ENCODE measurements around the gene MLXIPL. TPM values are rescaled to one million over a fixed set of nuclear protein-coding genes. Genes with fewer than 3 reads are reported as not detected.

Gene MLXIPL
- total and polyA plus RNA-seq, 2 of the 8 experiments (the other 6 are each of a cell fraction or from before 2014, with no cell fraction given): 9.4 to 10.6 TPM

DNA sequence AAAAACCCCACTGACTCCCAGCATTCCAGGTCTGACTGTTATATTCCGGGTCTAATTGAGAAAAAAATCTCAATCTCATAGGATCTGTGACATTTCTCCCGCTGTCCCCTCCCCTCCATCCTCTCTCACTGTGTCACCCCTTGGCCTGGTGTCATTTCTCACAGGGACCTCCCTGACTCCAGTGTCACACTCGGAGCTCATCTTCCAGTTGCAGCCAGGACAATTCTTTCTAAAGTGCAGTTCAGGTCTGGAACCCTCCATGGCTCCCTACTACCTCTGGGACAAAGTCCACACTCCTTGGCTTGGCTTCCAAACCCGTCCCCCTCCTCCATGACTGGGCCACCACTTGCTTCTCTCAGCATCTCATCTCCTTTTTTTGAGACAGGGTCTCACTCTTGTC is 14.2 kb downstream of the MLXIPL start:
- H3K23ac ChIP-seq (ENCODE audit: insufficient read length): no peak overlapping the region
- CTCF ChIA-PET (ENCODE audit: partially characterized antibody): interaction anchor here (0.5 to 17.4 kb wide), 11 partner anchors 14 to 119 kb away, joined by 3 to 136 read pairs (median 17); partner anchors contain the start of gene VPS37D
- no peak overlapping the region for H3K4me3 ChIP-seq (ENCODE audit: extremely low read depth in 1 of 4, insufficient read depth in 2 of 4, low read depth in 3 of 4, low read length in 4 of 4)
- H3K9me3 ChIP-seq (ENCODE audit: insufficient read depth in 2 of 2, low read depth in 1 of 2, low read length in 1 of 2): no peaks in the 10 kb centered on the region
- no peak overlapping the region for H3K18ac ChIP-seq (ENCODE audit: extremely low read depth, low read length)
- FAIRE-seq (no peak), DNase-seq (ENCODE audit: low read depth in 1 of 2, low spot score in 2 of 2) (no peak)
- H2BK15ac ChIP-seq (ENCODE audit: low read length): no peak overlapping the region
- H4K20me1 ChIP-seq (replicated peaks in 1 of 2; ENCODE audit: control insufficient read depth in 1 of 2, insufficient read depth in 2 of 2, low read length in 2 of 2): peaks cover 0 to 9% of the 10 kb centered on the region in 2 experiments
- H3K56ac ChIP-seq (replicated peaks; ENCODE audit: insufficient read length, low read depth, low read length): no peak overlapping the region
- no peak overlapping the region for H2BK12ac ChIP-seq (ENCODE audit: low read depth, low read length)
- H4K91ac ChIP-seq (replicated peaks; ENCODE audit: insufficient read length, low read length): no peak overlapping the region
- H3K79me2 ChIP-seq (ENCODE audit: control insufficient read depth in 1 of 2, insufficient read depth in 2 of 2, low read length in 2 of 2): no peaks in the 10 kb centered on the region
- no peak overlapping the region for H3K4ac ChIP-seq (replicated peaks; ENCODE audit: insufficient read length, low read depth, low read length)
- no peak overlapping the region for H3K9ac ChIP-seq (replicated peaks in 1 of 4; ENCODE audit: extremely low read depth in 1 of 4, low read depth in 3 of 4, low read length in 3 of 4)
- H3K36me3 ChIP-seq (ENCODE audit: control insufficient read depth in 2 of 4, insufficient read depth in 4 of 4, low read length in 3 of 4): no peaks in the 10 kb centered on the region
- no peak overlapping the region for H2BK20ac ChIP-seq (ENCODE audit: low read length)
- no peak overlapping the region for H4K5ac ChIP-seq (ENCODE audit: insufficient read length, low read depth, low read length)
- no peaks in the 10 kb centered on the region; the same call in 1 of the 2 replicates for H3K23me2 ChIP-seq (ENCODE audit: low read depth, low read length)
- H2BK5ac ChIP-seq (ENCODE audit: low read depth, low read length): no peak overlapping the region
- H2AK5ac ChIP-seq (ENCODE audit: low read depth, low read length): no peak overlapping the region
- H3K4me2 ChIP-seq (ENCODE audit: insufficient read depth in 1 of 2, low read depth in 2 of 2, low read length in 2 of 2): no peak overlapping the region
- no peak overlapping the region for H2AFZ ChIP-seq (ENCODE audit: low read length)
- no peak overlapping the region for H2BK120ac ChIP-seq (replicated peaks; ENCODE audit: low read depth, low read length)
- no peaks in the 10 kb centered on the region; a peak in 1 of 7 replicates for H3K27me3 ChIP-seq (replicated peaks in 1 of 4; ENCODE audit: control insufficient read depth in 3 of 4, extremely low read depth in 1 of 4, insufficient read depth in 3 of 4, low read length in 3 of 4)
- 89% methylated on average over 4 of the region's 4 CpGs; no CpG with 5 or more reads in 1 of the 2 experiments for WGBS, 2 experiments (ENCODE audit: extremely low coverage in 1 of 2, insufficient coverage in 1 of 2, insufficient read length in 1 of 2, insufficient replicate concordance in 2 of 2, low coverage in 1 of 2, low lambda C conversion rate in 2 of 2, missing lambda C conversion rate in 1 of 2)
- H3K27ac ChIP-seq (ENCODE audit: low read depth, low read length): no peak overlapping the region
- H4K8ac ChIP-seq (ENCODE audit: extremely low read depth, insufficient read depth, low read length): no peak overlapping the region
- POLR2A ChIA-PET (ENCODE audit: partially characterized antibody): interaction anchor here (4.5 kb wide), 1 partner anchor 12 kb away, joined by 20 read pairs; no protein-coding TSS in a partner anchor
- H3K4me1 ChIP-seq (replicated peaks in 1 of 4; ENCODE audit: control insufficient read depth in 3 of 4, insufficient read depth in 4 of 4, low read length in 3 of 4): peaks cover 0 to 5% (median 3%) of the 10 kb centered on the region in 4 experiments; a peak in 5 of 7 replicates
- no peak overlapping the region for H3K14ac ChIP-seq (ENCODE audit: insufficient read length)
- H3K79me1 ChIP-seq (ENCODE audit: low read depth, low read length): no peaks in the 10 kb centered on the region
- no peak for TF ChIP-seq BACH1 (IDR thresholded peaks at IDR 0.05; ENCODE audit: low read length)
- TF ChIP-seq EZH2 (IDR thresholded peaks at IDR 0.05; ENCODE audit: low read depth, low read length, severe bottlenecking): no peak
- no peak for TF ChIP-seq SIRT6 (IDR thresholded peaks at IDR 0.05; ENCODE audit: low read length)
- no peak for TF ChIP-seq ASH2L (IDR thresholded peaks at IDR 0.05; ENCODE audit: low read length)
- no peak for TF ChIP-seq GABPA (IDR thresholded peaks at IDR 0.05; ENCODE audit: borderline replicate concordance, insufficient read depth, low read length)
- TF ChIP-seq BCL11A (IDR thresholded peaks at IDR 0.05; ENCODE audit: low read depth in 2 of 2, low read length in 2 of 2): no peak
- TF ChIP-seq SUZ12 (IDR thresholded peaks at IDR 0.05; ENCODE audit: low read length): no peak
- TF ChIP-seq CEBPB (IDR thresholded peaks at IDR 0.05; ENCODE audit: low read depth, low read length): no peak
- TF ChIP-seq HDAC6 (IDR thresholded peaks at IDR 0.05; ENCODE audit: low read depth, low read length): no peak
- TF ChIP-seq CREB1 (IDR thresholded peaks at IDR 0.05): no peak
- TF ChIP-seq POU5F1 (IDR thresholded peaks at IDR 0.05; ENCODE audit: low read depth, low read length): no peak
- no peak for TF ChIP-seq KDM1A (IDR thresholded peaks at IDR 0.05; ENCODE audit: borderline replicate concordance, low read length)
- no peak for TF ChIP-seq CBX8 (IDR thresholded peaks at IDR 0.05; ENCODE audit: borderline replicate concordance, low read depth, low read length)
- no peak for TF ChIP-seq CHD2 (IDR thresholded peaks at IDR 0.05; ENCODE audit: low read length)
